ENCODE measurements around the gene FOXD2. TPM values are rescaled to one million over a fixed set of nuclear protein-coding genes. Genes with fewer than 3 reads are reported as not detected.

The FOXD2 gene
- total RNA-seq, 1 experiment from 2014 or later, result 0.79 TPM

DNA sequence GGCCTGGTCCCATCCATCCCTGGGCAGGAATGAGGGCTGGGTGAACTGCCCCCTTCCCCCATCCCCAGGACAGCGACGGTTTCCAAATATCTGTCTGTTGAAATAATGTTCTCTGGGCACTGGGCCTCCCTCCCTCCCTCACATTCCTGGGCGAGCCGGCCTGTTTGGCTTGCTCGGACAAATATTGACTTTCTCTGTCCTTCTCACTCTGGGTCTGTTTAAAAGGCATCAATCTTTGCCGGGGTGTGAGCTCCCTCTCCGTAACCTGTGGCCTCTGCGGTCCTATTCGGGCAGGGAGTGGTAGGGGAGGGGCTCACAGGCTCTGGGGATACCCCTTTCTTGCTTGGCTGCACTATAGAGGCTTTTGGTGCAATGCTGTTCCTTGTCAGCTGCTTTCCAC, 40.2 kb downstream of the FOXD2 start:
- in situ Hi-C loops (cut with HindIII; ENCODE audit: low pct_unique_long_range_greater_than_20kb, low sequenced_read_pairs), result no loop called here
- DNase-seq (ENCODE audit: low read depth, low spot score), result no peak

DNA sequence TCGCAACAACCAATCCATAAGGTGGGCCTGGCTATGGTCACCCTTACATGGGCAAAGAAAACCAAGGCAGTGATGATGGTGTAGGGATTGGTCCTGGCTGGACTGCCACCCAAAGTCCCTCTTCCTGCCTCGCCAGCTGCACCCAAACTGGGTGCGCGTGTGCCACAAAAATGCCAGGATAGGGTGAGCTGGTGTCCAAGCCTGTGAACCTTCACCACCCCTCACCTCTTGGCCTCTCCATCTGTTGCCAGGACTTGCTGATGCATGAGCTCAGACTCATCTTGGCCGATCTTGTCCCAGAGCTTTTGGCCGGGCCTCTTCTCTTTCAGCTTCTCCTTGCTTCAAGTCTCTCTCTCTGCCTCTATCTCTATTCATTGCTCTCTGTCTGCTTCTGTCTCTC, 41.8 kb downstream of the FOXD2 start:
- in situ Hi-C loops (cut with HindIII; ENCODE audit: low pct_unique_long_range_greater_than_20kb, low sequenced_read_pairs), result no loop called here
- no peak for DNase-seq (ENCODE audit: low read depth, low spot score)

GRCh38 chr1:47481936-47482335, 44.1 kb downstream of the FOXD2 start:
- in situ Hi-C loops (cut with HindIII; ENCODE audit: low pct_unique_long_range_greater_than_20kb, low sequenced_read_pairs), result no loop called here
- DNase-seq (ENCODE audit: low read depth, low spot score), result no peak

DNA sequence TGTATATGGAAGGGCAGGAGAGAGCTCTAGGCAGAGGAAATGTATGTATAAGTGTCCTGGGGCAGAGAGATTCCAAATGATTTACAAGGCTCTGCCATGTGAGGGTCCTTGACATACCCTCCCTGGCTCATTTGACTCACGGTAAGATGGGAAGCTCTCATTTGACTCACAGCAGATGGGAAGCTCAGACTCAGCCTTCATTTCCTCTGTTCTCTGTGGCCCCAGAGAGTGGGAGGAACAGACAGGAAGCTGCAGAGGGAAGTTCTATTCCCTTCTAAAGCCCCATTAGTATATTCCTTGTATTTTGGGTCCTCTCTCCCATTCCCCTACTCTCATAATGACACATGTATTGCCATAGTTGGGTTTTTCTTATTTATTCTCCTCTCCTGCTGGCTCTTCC, 44.9 kb downstream of the FOXD2 start:
- no peak for DNase-seq (ENCODE audit: low read depth, low spot score)
- in situ Hi-C loops (cut with HindIII; ENCODE audit: low pct_unique_long_range_greater_than_20kb, low sequenced_read_pairs), result no loop called here

DNA sequence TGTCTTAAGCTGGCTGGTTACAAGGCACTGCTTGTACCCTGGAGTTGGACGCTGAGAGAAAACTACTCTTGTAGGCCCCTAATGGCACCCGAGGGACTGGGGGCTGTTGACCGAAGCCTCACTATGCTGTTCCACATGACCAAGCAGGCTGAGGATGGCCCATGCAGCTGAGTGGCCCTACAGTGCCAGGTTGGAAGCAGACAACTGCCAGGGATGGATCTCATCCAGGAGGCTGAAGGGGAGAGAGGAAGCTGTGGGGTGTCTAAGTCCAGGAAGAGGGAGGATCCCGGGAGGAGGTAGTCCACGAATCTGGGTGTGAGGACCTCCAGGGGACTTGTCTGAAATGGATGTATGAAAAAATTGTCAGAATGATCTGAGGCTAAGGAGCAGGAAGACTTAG, 45.8 kb downstream of the FOXD2 start:
- in situ Hi-C loops (cut with HindIII; ENCODE audit: low pct_unique_long_range_greater_than_20kb, low sequenced_read_pairs), result no loop called here
- DNase-seq (ENCODE audit: low read depth, low spot score), result no peak

- in situ Hi-C loops (cut with HindIII; ENCODE audit: low pct_unique_long_range_greater_than_20kb, low sequenced_read_pairs), result no loop called here
These were observed 48.0 kb downstream of the FOXD2 start for GRCh38 chr1:47485817-47486216.

DNA sequence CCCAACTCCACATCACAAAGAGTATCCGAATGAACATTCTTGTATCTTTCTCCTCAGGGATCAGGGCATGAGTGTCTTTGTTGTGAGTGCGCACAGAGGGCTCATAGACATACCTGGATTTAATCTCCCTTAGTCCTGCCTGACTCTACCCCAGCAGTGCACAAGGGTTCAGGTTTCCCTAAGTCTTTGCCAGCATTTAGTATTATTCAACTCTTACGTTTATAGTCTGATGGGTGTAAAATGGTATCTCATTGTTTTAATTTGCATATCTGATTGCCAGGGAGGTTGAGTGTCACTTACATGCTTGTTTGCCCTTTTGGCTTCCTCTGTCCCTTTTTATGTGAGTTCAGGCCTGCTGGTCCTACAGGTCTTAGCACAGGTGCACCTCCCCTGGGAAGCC, 49.5 kb downstream of the FOXD2 start:
- no peak for DNase-seq (ENCODE audit: low read depth, low spot score)
- in situ Hi-C loops (cut with HindIII; ENCODE audit: low pct_unique_long_range_greater_than_20kb, low sequenced_read_pairs), result no loop called here

More at GRCh38 chr1:47485817-47486216, 48.0 kb downstream of the FOXD2 start:
- no peak for DNase-seq (ENCODE audit: low read depth, low spot score)

DNA sequence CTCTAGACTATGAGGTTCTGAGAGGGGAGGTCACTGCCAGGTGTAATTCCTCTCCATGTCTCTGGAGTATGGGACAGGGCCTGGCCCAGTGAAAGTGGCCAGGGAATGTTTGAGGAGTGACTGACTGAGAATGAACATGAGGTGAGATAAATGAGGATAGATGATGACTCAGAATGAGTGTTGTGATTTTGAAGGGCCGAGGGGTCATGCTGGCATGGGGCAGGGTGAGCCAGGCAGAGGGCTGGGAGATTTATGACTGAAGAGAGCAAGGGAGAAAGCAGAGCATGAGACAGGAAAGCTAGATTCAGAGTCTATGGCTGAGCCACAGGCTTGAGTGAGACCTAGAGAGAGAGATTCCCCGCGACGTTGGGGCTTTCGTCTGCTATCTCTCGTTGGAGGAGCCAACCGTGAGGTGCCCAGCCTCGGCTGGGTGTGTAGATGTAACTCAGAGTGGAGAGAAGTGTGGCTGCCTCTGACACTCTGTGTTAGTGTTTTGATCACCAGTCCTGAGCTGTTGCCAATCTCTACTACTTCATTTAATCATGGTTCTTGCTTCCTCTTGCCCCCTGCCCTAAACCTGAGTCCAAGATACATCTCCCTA, 50.1 kb downstream of the FOXD2 start:
- in situ Hi-C loops (cut with HindIII; ENCODE audit: low pct_unique_long_range_greater_than_20kb, low sequenced_read_pairs), result no loop called here
- no peak for DNase-seq (ENCODE audit: low read depth, low spot score)

Other genes starting within 250 kb of the FOXD2 start
- gene PDZK1IP1, start 248.0 kb upstream of the FOXD2 start, total RNA-seq (2014; rRNA removed; shearing (Covaris generic)), result not detected in 2 replicates
- gene TAL1, start 205.8 kb upstream of the FOXD2 start, total RNA-seq (2014; rRNA removed; shearing (Covaris generic)), result 0.13 TPM in 2 replicates
- gene STIL, start 123.9 kb upstream of the FOXD2 start, total RNA-seq (2014; rRNA removed; shearing (Covaris generic)), result 11.3 and 11.9 TPM in 2 replicates
- 66.9 and 81.5 TPM in 2 replicates for gene CMPK1, start 104.3 kb upstream of the FOXD2 start, total RNA-seq (2014; rRNA removed; shearing (Covaris generic))
- gene FOXE3, start 21.8 kb upstream of the FOXD2 start, total RNA-seq (2014; rRNA removed; shearing (Covaris generic)), result not detected in 2 replicates

Data from SK-MEL-5 (cell line).